SIG-M5 treated with dmso at 0.1 percent for 504 hours (cell line): ENCODE results near the gene MOB3A.

ENCODE experiments used
- DNase-seq: peaks from one replicate; lab custom pipeline; 2025; ENCODE audit not compliant: unreplicated experiment; lab: John Stamatoyannopoulos, UW

MOB3A gene

DNA sequence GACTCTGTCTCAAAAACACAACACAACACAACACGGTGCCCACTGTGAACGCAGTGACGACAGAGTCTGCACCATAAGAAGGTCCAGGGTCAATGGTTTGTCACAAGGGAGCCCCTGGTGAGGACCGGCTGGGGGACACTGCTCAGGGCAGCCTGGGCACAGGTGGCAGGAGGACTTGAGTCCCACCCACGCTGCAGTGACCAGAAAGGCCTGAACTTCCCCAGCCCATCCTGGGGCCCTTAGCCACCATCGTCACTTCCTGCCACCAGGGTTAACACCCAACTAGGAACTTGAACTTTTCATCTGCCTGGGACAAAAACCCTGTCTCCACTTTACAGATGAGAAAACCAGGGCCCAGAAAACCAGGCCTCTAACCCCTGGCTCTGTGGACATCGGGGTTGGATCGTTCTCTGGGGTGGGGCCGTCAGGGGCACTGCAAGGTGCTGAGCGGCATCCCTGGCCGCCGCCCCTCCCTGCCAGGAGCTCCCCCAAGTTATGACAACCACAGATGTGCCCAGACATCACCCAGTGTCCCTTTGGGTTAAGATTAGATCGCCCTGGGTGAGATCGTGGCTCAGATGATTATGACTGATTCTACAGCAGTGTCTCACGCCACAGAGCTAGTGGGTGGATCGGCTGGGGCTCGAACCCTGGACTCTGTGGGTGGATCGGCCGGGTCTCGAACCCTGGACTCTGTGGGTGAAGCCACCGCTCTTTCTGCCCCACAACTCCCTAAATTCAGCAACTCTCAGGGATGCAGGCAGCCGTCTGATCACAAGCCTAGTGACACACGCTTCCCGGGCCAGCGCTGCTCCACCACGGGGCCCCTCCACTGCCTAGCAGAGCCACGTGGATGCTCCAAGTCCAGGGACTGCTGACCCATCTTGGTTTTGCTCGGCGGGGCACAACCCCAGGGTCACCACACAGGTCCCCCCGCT, 14.0 kb downstream of the MOB3A start:
- DNase-seq: peak; percentile 61

DNA sequence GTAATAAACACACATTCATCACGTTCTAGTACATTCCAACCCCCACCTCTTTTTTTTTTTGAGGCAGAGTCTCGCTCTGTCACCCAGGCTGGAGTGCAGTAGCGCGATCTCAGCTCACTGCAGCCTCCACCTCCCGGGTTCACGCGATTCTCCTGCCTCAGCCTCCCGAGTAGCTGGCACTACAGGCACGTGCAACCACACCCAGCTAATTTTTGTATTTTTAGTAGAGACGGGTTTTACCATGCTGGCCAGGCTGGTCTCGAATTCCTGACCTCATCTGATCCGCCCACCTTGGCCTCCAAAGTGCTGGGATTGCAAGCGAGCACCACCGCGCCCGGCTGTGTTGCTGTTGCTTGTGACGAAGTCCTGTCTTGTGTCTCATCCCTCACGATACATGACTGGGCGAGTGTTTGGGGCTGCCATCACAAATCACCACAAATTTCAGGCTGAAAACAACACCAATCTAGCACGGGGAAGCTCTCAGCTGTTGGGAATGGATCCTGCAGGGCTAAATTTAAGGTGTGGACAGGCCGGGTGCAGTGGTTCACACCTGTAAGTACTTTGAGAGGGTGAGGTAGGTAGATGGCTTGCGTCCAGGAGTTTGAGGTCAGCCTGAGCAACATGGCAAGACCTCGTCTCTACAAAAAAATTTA, 15.7 kb downstream of the MOB3A start:
- DNase-seq: no peak

DNA sequence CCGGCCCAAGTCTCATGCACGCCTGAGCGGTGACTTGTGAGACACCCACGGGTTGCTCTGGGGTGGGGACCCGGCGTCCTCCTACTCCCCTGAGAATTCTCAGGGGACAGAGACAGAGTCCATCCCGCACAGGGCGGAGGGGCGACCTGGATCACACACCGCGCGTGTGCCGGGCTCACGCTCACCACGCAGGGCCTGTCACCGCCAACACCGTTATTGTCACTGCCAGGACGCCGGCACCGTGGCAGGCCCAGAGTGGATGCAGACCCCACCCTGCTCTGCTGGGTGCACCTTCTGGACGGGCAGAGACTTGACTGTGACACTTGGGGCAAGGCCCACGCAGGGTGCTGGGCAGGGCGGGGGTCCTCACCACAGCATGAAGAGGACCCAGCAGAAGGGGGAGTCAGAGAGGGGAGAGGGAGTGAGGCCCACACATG, 16.2 kb downstream of the MOB3A start:
- no peak for DNase-seq

DNA sequence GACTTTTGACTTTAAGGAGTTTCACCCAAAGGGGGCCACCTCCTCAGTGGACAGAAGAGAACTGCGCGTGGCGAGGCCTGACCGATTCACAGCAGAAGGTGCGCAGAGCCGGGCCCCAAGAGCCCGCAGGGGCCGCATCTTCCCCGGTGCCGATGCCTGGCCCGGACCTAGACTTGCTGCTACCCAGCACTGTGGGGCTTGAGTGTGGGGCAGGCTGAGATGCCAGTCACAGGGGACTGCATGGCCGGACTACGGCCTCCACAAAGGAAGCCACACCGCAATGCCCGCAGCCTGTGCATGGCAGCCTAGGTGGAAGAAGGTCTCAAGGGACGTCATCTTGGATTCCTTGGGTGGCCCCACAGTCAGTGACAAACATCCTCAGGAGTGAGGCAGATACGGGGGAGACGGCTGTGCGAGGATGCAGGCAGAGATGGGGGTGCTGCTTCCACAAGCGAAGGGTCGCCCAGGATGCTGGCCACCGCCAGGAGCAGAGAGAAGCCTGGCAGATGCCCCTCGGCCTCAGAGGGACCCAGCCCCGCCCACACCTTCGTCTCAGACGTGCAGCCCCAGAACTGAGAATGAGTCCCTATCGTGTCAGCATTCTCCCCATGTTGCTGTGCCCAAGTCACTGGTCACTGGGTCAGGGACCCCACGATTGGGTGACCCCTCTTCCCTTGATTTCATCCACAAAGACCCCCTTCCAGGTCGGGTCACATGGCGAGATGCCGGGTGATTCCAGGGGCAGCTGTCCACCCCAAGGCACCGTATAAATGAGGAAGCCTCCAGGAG, 16.9 kb downstream of the MOB3A start:
- no peak for DNase-seq

DNA sequence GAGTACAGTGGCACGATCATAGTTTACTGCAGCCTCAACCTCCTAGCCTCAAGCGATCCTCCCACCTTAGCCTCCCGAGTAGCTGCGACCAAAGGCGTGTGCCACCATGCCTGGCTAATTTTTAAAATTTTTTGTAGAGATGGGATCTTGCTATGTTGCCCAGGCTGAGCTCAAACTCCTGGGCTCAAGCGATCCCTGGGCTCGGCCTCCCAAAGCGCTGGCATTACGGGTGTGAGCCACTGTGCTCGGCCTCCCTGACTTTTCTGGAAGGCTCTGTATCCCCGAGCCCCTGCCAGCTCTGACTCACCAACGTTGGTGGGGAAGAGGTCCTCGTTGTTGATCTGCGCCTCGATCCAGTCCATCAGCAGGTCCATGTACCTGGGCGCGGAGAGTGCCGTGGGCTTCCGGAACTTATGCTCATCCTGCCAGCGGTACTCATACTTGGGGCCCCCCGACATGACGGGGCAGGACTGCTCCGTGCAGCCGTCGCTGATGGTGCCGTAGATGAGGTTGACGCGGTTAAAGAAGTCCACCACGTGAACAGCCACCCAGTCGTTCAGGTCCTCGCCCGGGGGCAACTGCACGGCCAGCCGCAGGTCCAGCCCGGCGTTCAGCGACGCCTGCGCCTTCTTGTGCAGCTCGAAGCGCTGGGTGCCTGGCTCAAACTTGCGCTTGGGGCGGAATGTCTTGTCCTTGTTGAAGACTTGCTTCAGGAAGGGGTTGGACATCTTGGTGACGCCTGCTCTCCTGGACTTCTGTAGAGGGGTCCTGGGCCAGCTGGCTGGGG, 18.1 kb downstream of the MOB3A start:
- DNase-seq: no peak

DNA sequence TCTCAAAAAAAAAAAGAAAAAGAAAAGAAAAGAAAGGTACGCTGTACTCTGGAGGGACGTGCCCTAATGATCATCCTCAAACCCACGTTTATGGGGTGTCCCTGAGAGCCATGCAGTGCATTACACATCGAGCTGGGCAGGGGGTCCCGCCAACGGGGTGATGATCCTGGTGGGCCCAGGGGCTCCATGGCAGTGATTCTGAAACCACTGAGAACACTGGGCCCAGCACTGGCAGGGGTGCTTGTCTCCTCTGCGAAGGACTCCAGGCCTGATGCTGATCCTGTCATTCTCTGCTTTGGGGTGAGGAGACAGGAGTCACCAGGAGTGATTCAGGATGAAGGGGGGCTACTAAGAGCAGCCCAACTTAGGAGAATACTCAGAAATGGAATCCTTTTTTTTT, 18.7 kb downstream of the MOB3A start:
- DNase-seq: no peak

DNA sequence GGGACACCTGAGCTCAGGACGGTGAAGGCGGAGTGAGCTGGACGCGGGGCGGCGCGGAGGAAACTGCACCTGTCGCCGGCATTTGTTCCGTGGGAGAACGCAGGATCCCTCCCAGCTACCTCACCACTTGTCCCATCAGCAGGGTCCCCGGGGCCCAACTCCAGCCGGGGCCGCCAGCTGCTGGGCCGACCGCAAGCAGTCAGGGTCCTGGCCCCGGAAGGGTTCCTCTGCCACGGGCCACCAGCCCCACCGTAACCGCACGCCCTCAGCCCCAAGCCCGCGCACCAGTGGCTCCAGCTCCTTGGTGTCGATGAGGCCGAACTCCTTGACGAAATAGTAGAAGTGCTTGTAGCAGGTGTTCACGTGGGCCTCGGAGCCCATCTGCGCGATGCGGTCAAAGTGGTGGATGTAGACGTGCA, 19.6 kb downstream of the MOB3A start:
- DNase-seq: no peak

DNA sequence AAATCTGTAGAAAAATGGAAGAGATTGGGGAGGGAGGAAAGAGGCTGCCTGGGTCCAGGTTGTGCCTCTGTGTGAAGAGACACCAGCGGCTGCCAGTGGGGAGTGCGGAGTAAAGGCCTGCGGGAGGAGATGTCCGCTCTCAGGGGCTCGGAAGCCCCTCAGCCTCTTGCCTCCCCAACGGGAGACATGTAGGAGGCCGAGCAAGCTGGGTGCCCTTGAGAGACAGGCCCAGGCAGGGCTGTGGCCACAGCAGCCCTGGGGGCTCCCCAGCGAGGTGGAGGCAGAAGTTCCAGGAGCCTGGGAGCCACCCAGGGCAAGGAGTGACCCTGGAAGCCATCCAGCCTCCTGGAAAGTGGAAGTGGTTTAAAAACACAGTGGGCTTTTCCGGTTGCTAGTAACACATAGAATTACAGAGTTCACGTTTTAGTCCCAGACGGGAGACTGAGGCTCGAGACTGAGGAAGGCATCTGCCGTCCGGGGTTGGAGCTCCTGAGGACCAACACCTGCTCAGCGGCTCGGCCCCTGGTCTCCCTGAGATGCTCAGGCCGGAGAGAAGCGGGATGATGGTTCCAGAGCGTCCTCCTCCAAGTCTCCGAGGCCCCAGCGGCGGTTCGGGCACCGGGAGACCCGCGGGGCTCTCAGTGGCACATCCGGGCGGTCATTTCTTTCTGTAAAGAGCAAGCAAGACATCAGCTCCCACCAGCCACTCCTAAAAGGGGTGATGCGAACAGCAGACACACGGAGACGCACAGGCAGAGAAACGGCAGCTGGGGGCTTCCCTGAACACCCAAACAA, 23.2 kb downstream of the MOB3A start:
- DNase-seq: no peak

DNA sequence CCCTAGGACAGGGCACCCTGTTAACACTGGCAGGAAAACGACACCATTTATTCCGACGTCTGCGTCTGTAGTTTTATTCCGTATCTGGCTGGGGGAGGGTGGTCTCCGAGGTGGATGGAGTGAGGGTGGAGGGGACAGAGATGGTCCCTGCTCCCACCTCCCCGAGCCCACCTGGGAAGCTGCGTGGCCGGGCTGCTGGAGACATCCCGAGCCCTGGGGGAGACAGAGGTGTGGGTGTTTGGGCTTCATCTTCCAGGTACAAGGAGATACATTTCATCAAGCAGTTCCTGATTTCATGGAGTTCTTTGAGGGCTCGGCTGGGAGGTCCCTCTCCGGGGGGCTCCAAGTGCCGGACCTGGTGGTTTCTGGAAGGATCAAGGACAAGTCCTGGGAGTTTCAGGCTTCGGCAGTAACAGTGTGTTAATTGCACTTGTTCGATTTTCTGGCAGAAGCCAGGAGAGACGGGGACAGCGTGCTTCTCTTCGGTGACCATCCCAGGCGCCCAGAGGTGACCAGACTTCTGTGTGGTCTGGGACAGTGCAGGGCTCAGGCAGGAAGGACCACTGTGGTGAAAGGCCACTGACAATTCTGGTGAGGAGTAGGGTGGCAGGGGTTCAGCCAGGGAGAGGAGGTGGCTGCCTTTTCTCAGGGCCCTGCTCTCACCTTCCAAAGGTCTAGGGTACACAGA, 25.0 kb downstream of the MOB3A start:
- DNase-seq: no peak

DNA sequence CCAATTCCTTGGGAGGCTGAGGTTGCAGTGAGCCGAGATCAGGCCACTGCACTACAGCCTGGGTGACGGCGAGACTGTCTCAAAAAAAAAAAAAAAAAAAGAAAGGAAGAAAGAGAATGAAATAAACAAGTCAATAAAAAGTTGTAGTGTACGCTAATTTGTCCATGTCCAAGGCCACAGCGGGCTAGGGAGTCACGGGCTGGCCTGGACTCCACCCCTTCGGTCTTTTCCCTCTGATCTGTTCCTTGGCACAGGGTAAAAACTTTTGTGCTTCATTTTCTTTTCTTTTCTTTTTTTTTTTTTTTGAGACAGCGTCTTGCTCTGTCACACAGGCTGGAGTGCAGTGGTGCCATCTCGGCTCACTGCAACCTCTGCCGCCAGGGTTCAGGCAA, 25.7 kb downstream of the MOB3A start:
- DNase-seq: no peak

DNA sequence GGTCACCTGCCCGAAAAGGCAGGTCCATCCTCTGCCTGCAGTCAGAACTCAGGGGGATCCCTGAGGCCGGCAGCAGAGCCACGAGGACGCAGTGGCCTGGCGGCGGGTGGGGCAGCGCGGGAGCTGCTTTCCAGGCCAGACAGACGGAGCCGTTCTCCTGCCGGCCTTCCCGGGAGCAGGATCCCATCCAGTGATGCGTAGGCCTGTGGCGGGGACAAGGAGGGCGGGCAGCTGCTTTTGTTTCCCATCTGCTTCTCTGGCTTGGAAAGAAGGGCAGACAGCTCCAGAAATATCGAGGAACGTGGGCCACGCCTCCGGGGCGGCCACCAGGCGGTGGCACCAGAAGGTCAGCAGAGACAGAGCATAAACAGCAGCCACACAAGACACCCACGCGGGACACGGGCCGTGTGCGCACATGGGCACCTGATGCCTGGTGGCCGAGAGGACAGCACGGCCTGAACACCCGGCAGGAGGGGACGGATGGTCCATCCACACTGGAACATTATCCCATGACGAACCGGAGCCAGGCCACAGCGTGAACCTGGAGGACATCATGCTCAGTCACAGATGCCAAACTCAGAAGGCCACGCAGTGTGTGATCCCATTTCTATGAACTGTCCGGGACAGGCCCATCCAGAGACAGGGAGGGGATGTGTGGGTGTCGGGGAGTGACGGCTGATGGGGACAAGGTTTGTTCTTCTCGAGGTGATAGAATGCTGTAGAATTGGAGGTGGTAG, 31.2 kb downstream of the MOB3A start:
- no peak for DNase-seq

DNA sequence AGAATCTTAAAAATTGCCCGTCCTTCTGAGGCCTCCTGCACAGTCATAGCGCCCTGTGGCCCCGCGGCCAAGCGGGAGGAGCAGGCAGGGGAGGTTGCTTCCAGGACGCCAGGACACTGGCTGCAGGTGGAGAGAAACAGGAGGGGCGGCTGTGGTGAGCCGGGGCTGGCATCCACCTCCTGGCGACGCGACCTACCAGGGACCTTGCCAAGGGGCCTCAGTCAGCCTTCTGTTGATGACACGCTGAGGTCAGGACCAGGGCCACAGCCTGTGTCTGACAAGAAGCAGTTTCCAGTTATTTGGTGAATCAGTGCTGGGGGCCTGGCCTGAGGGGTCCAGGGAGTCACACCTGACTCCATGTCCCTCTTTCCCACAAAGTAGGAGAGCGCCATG, 31.7 kb downstream of the MOB3A start:
- no peak for DNase-seq

DNA sequence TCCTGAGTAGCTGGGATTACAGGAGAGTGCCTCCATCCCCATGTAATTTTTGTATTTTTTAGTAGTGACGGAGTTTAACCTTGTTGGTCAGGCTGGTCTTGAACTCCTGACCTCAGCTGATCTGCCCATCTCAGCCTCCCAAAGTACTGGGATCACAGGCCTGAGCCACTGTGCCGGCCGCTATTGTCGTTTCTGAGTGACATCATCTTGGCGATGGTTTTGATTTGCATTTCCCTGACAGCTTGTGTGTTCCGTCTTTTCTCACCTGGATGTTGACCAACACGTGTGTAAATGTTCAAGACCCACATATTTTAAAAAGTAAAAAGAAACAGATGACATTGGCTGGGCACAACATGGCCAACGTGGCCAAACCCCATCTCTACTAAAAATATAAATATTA, 32.3 kb downstream of the MOB3A start:
- DNase-seq: no peak

DNA sequence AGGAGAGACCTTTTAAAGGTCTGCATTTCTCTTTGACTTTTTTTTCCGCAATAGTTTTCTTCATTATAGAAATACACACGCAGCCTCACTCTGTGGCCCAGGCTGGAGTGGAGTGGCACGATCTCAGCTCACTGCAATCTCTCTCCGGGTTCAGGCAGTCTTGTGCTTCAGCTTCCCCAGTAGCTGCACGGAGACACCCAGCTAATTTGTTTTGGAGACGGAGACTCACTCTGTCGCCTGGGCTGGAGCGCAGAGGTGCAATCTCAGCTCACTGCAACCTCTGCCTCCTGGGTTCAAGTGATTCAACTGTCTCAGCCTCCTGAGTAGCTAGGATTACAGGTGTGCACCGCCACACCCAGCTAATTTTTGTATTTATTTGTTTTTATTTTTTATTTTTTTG, 33.4 kb downstream of the MOB3A start:
- DNase-seq: no peak

DNA sequence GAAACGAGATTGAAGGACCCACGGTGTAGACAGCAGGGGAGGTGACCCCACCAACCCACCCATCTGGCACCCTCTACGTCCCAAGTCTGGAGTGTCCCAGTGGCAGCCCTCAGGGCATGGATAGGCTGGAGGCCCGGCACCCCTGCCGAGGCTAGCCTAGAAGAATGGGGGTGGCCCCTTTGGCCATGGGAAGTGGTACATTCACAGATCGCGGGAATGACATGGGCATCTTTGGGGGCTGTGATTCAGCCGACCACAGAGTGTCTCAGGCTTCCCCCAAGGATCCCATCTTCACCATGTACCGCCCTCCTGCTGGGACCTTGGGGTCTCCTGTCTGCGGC, 33.8 kb downstream of the MOB3A start:
- no peak for DNase-seq

DNA sequence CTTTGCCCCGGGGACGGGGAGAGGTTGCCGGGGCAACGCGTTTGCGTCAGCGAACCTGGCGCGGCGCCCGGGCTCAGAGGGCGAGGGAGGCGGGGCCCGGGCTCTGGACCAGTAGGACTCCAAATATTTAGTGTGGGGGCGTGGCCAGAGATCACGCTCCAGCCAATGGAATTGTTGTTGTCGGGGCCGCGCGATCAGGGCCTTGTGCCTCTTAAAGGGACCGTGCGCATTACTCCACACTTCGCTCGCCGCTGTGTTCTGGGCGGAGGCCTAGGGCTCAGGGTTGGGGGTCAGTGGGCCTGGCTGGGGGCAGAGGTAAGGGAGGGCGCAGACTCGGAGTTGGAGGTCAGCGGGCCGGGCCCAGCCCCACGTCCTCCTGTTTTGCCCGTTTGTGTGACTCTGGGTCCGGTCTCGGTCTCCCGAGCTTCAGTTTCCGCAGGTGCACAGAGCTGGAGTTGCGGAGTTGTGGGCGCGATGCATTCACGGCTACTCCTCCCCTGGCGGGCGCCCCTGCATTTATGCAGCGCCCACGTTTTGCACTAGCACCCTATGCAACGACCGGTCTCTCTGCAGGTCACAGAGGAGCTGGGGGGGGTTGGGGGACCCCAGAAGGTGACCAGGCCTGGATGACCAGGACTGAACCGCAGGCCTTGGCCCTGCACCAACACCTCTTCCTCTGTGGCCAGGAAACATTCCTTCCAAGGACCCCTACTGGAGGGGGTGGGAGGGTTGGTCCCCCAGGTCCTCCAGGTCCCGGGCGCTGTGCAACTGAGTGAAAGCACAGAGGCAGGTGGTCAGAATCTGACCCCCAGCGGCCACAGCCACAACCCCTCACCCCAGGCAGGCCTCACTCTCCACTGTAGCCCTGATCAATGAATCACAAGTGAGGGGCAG, 34.4 kb downstream of the MOB3A start:
- peak; percentile 95 for DNase-seq

DNA sequence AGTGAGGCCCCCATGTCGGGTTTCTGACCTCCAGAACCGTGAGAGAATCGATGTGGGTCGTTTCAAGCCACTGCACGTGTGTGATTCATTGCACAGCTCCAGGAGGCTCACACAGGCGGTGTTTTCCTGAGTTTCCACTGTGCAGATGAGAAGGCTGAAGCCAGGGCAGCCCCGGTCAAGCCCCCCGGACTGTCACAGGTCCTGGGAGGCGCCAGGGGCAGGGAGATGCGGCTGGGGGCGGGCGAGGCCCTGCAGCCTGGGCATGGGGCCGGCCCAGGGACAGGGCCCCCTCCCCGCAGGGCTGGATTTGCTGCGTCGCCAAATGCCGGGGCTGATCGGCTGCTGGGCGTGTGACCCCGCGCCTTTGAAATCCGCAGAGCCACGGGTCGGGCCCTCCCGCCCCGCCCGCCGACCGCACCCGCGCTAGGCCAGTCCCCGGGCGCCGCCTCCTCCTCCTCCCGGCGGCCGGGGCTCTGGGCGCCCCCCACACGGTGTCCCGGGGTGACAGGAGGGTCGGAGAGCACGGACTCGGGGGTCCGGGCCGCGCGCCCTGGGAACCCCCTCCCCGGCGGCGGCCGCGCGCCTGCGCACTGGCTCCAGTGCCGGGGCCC, 35.1 kb downstream of the MOB3A start:
- no peak for DNase-seq
